Measurements from ENCODE around the gene PKN1.

- TF ChIP-seq CTCF (IDR thresholded peaks at IDR 0.05 in 2 of 3, conservative IDR thresholded peaks at IDR 0.05 in 1 of 3; ENCODE audit: control insufficient read depth in 2 of 3, extremely low read depth in 1 of 3, insufficient read depth in 1 of 3, low read depth in 3 of 3, low read length in 3 of 3), result no peak
- TF ChIP-seq IKZF1 (conservative IDR thresholded peaks at IDR 0.05), result no peak
- TF ChIP-seq, protein P1, sequence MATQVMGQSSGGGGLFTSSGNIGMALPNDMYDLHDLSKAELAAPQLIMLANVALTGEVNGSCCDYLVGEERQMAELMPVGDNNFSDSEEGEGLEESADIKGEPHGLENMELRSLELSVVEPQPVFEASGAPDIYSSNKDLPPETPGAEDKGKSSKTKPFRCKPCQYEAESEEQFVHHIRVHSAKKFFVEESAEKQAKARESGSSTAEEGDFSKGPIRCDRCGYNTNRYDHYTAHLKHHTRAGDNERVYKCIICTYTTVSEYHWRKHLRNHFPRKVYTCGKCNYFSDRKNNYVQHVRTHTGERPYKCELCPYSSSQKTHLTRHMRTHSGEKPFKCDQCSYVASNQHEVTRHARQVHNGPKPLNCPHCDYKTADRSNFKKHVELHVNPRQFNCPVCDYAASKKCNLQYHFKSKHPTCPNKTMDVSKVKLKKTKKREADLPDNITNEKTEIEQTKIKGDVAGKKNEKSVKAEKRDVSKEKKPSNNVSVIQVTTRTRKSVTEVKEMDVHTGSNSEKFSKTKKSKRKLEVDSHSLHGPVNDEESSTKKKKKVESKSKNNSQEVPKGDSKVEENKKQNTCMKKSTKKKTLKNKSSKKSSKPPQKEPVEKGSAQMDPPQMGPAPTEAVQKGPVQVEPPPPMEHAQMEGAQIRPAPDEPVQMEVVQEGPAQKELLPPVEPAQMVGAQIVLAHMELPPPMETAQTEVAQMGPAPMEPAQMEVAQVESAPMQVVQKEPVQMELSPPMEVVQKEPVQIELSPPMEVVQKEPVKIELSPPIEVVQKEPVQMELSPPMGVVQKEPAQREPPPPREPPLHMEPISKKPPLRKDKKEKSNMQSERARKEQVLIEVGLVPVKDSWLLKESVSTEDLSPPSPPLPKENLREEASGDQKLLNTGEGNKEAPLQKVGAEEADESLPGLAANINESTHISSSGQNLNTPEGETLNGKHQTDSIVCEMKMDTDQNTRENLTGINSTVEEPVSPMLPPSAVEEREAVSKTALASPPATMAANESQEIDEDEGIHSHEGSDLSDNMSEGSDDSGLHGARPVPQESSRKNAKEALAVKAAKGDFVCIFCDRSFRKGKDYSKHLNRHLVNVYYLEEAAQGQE (IDR thresholded peaks at IDR 0.05; ENCODE audit: low read depth, low read length), result no peak
- no peak for TF ChIP-seq EP300 (IDR thresholded peaks at IDR 0.05; ENCODE audit: borderline replicate concordance in 1 of 2, control insufficient read depth in 1 of 2, low read depth in 2 of 2, low read length in 2 of 2)
- TF ChIP-seq EZH2 (IDR thresholded peaks at IDR 0.05; ENCODE audit: borderline replicate concordance, control insufficient read depth, low read depth, low read length), result no peak
- no peak for TF ChIP-seq POU2F2 (IDR thresholded peaks at IDR 0.05; ENCODE audit: borderline replicate concordance, low read depth, low read length)
- no peak for TF ChIP-seq PML (IDR thresholded peaks at IDR 0.05; ENCODE audit: low read length)
- no peak for TF ChIP-seq ZZZ3 (IDR thresholded peaks at IDR 0.05; ENCODE audit: control insufficient read depth, insufficient read length, low read depth)
Observed at GRCh38 chr19:14496834-14497227, 63.7 kb downstream of the PKN1 start.

Data from GM12878 (cell line).